KMS-11 (cell line): Measurements from ENCODE around the gene KCNJ14.

Experiments
- H2AFZ ChIP-seq: fragments of 200-600 bp; sonication (generic); 2 replicates; pipeline ENCODE4 v1.6.1; 2016; ENCODE audit warnings: antibody characterized with exemption, mixed run types, low read depth
- H3K27ac ChIP-seq: fragments of 200-600 bp; sonication (generic); 2 replicates; pipeline ENCODE4 v1.6.1; 2016; ENCODE audit warnings: mild to moderate bottlenecking, mixed run types
- H3K27me3 ChIP-seq: fragments of 200-600 bp; sonication (generic); 2 replicates; pipeline ENCODE4 v1.6.1; 2017; ENCODE audit warnings: mild to moderate bottlenecking, low read depth, mixed run types, moderate library complexity; ENCODE audit not compliant: insufficient read depth
- H3K36me3 ChIP-seq: fragments of 200-600 bp; sonication (generic); 2 replicates; pipeline ENCODE4 v1.6.1; 2017; ENCODE audit warnings: mild to moderate bottlenecking, mixed run types; ENCODE audit not compliant: insufficient read depth
- H3K4me1 ChIP-seq: fragments of 200-600 bp; sonication (generic); 2 replicates; pipeline ENCODE4 v1.6.1; 2016; ENCODE audit warnings: mild to moderate bottlenecking, low read depth, mixed run types; ENCODE audit not compliant: poor library complexity, severe bottlenecking
- H3K4me2 ChIP-seq: fragments of 200-600 bp; sonication (generic); 2 replicates; pipeline ENCODE4 v1.7.0; 2016; ENCODE audit warnings: mild to moderate bottlenecking, mixed run types
- H3K4me3 ChIP-seq: fragments of 200-600 bp; sonication (generic); IDR thresholded peaks from 2 replicates; pipeline ENCODE4 v1.6.1; 2017; ENCODE audit warnings: low read depth, low read length, mixed read lengths; ENCODE audit not compliant: insufficient read depth
- H3K79me2 ChIP-seq: fragments of 200-600 bp; sonication (generic); 2 replicates; pipeline ENCODE4 v1.6.1; 2016; ENCODE audit warnings: low read depth, mixed run types; ENCODE audit not compliant: insufficient read depth
- H3K9ac ChIP-seq: fragments of 200-600 bp; sonication (generic); 2 replicates; pipeline ENCODE4 v1.6.1; 2016; ENCODE audit warnings: mild to moderate bottlenecking, mixed run types
- H4K20me1 ChIP-seq: fragments of 200-600 bp; sonication (generic); 2 replicates; pipeline ENCODE4 v1.6.1; 2016; ENCODE audit warnings: mild to moderate bottlenecking, mixed run types; ENCODE audit not compliant: insufficient read depth
- TF ChIP-seq, protein P1 (sequence below): fragments of 200-600 bp; sonication (generic); conservative IDR thresholded peaks from 2 replicates; pipeline ENCODE4 v1.6.1; 2017; ENCODE audit warnings: low read depth, mild to moderate bottlenecking, antibody characterized with exemption, low read length, moderate library complexity, mixed read lengths

KCNJ14 gene

DNA sequence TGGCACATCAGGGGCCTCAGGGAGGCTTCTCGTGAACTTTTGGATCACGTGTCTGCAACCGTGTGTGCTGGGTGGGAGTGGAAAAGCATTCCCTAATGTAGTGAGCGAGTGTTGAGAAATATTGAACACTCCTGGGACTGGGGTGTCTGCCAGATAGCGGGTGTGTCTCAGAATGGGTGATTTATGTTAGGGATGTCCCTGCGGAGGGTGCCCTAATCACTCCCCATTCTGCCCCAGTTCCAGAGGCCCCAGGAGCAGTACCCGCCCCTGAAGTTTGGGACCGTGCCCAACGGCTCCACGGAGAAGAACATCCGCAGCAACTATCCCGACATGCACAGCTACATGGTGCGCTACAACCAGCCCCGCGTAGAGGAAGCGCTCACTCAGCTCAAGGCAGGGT is 33.8 kb upstream of the KCNJ14 start:
- Histone ChIP-seq H3K4me3 (no peak overlapping the region), H3K4me1 (peaks cover 28% of the 10 kb centered on the region), H2AFZ (no peak overlapping the region), H3K27me3 (no peaks in the 10 kb centered on the region; the same call in 1 of the 2 replicates), H4K20me1 (no peaks in the 10 kb centered on the region), H3K4me2 (no peak overlapping the region), H3K9ac (no peak overlapping the region), H3K27ac (no peak overlapping the region), H3K36me3 (no peaks in the 10 kb centered on the region), H3K79me2 (no peaks in the 10 kb centered on the region)
- TF ChIP-seq, protein P1, sequence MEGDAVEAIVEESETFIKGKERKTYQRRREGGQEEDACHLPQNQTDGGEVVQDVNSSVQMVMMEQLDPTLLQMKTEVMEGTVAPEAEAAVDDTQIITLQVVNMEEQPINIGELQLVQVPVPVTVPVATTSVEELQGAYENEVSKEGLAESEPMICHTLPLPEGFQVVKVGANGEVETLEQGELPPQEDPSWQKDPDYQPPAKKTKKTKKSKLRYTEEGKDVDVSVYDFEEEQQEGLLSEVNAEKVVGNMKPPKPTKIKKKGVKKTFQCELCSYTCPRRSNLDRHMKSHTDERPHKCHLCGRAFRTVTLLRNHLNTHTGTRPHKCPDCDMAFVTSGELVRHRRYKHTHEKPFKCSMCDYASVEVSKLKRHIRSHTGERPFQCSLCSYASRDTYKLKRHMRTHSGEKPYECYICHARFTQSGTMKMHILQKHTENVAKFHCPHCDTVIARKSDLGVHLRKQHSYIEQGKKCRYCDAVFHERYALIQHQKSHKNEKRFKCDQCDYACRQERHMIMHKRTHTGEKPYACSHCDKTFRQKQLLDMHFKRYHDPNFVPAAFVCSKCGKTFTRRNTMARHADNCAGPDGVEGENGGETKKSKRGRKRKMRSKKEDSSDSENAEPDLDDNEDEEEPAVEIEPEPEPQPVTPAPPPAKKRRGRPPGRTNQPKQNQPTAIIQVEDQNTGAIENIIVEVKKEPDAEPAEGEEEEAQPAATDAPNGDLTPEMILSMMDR: no peak

DNA sequence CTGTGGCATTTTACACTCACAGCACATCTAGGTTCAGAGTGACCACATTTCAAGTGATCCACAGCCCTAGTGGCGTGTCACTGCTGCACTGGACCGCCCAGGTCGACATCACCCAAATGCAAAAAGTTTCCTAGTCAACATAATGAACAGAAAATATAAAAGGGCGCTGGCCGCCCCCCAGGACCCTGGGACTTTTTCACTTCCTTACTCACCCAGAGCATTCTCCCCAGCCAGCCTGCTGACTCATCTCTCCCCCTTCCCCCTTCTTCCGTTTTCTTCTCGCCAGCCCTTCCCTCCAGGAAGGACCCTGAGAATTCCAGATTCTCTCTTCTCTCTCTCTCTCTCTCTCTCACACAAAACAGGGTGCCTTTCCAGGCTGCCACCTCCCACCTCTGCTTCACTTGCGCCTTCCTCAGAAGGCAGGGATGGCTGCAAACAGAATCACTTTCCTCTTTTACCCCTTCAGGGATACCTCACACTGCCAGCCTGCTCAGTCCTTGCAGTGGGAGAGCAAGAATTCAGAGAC is 30.6 kb upstream of the KCNJ14 start:
- Histone ChIP-seq H3K9ac (no peak overlapping the region), H3K4me2 (no peak overlapping the region), H3K4me3 (no peak overlapping the region), H4K20me1 (no peaks in the 10 kb centered on the region), H2AFZ (no peak overlapping the region), H3K27ac (no peak overlapping the region), H3K27me3 (no peaks in the 10 kb centered on the region; the same call in 1 of the 2 replicates), H3K4me1 (no peaks in the 10 kb centered on the region), H3K36me3 (no peaks in the 10 kb centered on the region), H3K79me2 (no peaks in the 10 kb centered on the region)
- TF ChIP-seq, protein P1: no peak

DNA sequence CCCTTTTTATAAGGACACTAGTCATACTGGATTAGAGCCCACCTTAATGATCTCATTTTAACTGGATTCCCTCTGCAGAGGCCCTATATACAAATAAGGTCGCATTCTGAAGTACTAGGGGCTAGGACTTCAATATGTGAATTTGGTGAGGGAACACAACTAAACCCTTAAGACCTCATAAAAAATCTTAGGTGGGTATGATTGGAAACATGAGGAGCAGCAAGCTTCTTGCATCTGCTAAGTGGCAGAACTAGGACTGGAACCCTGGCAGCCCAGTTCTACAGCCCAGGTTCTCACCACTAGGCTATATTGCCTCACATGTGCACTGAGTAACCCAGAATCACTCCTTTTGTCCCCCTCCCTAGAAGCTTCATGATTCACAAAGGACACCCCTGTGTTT is 26.7 kb upstream of the KCNJ14 start:
- TF ChIP-seq, protein P1: no peak
- Histone ChIP-seq H3K4me3 (no peak overlapping the region), H4K20me1 (no peaks in the 10 kb centered on the region), H3K79me2 (no peaks in the 10 kb centered on the region), H3K4me2 (no peak overlapping the region), H3K27me3 (no peaks in the 10 kb centered on the region; the same call in 1 of the 2 replicates), H2AFZ (no peak overlapping the region), H3K27ac (no peak overlapping the region), H3K9ac (no peak overlapping the region), H3K36me3 (no peaks in the 10 kb centered on the region), H3K4me1 (no peaks in the 10 kb centered on the region)

DNA sequence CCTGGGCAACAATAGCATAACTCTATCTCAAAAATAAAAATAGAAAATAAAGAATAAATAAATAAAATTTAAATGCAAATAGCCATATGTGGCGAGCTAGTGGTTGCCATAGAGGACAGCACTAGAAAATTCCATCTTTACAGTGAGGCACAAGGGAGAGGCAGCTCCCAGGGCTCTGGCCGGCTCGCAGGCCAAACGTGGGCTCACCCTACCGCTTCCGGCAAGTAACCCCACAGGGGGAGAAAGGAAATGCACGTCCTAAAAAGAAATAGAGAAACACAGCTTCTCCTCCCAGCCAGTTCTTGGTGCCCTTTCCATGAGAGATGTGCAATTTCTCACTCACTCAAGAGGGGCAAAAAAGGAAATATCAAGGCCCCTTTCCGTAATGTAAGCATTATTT is 22.0 kb upstream of the KCNJ14 start:
- Histone ChIP-seq H3K36me3 (no peaks in the 10 kb centered on the region), H3K79me2 (no peaks in the 10 kb centered on the region), H3K9ac (no peak overlapping the region), H3K27ac (no peak overlapping the region), H3K4me2 (no peak overlapping the region), H4K20me1 (no peaks in the 10 kb centered on the region), H3K27me3 (no peaks in the 10 kb centered on the region; the same call in 1 of the 2 replicates), H3K4me1 (no peaks in the 10 kb centered on the region), H2AFZ (no peak overlapping the region), H3K4me3 (no peak overlapping the region)
- TF ChIP-seq, protein P1: no peak
